ENCODE data around the gene IGFBP6. TPM values are rescaled to one million over a fixed set of nuclear protein-coding genes. Genes with fewer than 3 reads are reported as not detected.

IGFBP6 gene
- total and polyA plus RNA-seq, 9 of the 15 experiments (the other 6 are each of a cell fraction or from before 2014, with no cell fraction given), result 0.15 to 1.4 (median 0.54) TPM

DNA sequence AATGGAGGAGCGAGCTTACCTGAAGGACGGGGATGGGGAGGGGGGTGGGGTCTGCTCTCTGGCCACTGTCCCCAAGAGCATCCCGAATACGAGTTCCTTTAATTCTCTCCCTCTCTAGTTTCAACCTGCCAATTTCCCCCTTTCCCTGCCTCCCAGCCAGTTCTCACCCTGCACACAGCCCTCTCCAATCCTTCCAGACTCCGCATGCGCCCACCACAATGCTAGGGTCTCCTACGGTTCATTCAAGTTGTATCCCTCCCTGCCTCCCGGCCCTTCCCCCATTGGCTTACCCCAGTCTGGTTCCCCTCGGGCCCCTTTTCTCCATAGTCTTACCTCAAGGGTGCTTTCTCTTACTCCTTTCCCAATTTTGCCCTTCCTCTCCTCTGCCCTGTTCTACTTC is 708 bp upstream of the IGFBP6 start:
- Histone ChIP-seq H3K79me2 (ENCODE audit: control insufficient read depth, insufficient read depth, low read length) (no peaks in the 10 kb centered on the region), H3K9me3 (replicated peaks; ENCODE audit: control insufficient read depth, insufficient read depth, low read depth, low read length) (no peaks in the 10 kb centered on the region), H2AFZ (ENCODE audit: low read depth, low read length) (no peak overlapping the region), H3K27me3 (ENCODE audit: control insufficient read depth in 2 of 2, insufficient read depth in 2 of 2, low read length in 2 of 2) (no peaks in the 10 kb centered on the region), H4K20me1 (replicated peaks; ENCODE audit: control insufficient read depth, insufficient read depth, low read length) (no peaks in the 10 kb centered on the region), H3K4me1 (replicated peaks in 1 of 2; ENCODE audit: control insufficient read depth in 2 of 2, insufficient read depth in 2 of 2, low read length in 2 of 2) (peaks cover 31 to 33% of the 10 kb centered on the region in 2 experiments), H3K27ac (ENCODE audit: extremely low read depth, low read depth, low read length) (no peak overlapping the region), H3K4me3 (no peak overlapping the region), H3K9ac (ENCODE audit: insufficient read depth in 1 of 2, low read depth in 2 of 2, low read length in 2 of 2) (no peak overlapping the region), H3K4me2 (ENCODE audit: insufficient read depth, low read length) (no peak overlapping the region), H3K9me1 (ENCODE audit: control insufficient read depth, insufficient read depth, low read length) (peaks cover 6% of the 10 kb centered on the region), H3K36me3 (ENCODE audit: control insufficient read depth, insufficient read depth, low read length) (no peaks in the 10 kb centered on the region)
- no peak for TF ChIP-seq ATF1 (CRISPR knock-in tag; IDR thresholded peaks at IDR 0.05)
- TF ChIP-seq ATF1 (tag; IDR thresholded peaks at IDR 0.05), result no peak
- no peak for TF ChIP-seq FOXK2 (conservative IDR thresholded peaks at IDR 0.05 in 1 of 2, IDR thresholded peaks at IDR 0.05 in 1 of 2; ENCODE audit: low read depth in 2 of 2)
- TF ChIP-seq, protein P1, sequence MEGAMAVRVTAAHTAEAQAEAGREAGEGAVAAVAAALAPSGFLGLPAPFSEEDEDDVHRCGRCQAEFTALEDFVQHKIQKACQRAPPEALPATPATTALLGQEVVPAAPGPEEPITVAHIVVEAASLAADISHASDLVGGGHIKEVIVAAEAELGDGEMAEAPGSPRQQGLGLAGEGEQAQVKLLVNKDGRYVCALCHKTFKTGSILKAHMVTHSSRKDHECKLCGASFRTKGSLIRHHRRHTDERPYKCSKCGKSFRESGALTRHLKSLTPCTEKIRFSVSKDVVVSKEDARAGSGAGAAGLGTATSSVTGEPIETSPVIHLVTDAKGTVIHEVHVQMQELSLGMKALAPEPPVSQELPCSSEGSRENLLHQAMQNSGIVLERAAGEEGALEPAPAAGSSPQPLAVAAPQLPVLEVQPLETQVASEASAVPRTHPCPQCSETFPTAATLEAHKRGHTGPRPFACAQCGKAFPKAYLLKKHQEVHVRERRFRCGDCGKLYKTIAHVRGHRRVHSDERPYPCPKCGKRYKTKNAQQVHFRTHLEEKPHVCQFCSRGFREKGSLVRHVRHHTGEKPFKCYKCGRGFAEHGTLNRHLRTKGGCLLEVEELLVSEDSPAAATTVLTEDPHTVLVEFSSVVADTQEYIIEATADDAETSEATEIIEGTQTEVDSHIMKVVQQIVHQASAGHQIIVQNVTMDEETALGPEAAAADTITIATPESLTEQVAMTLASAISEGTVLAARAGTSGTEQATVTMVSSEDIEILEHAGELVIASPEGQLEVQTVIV (CRISPR knock-in tag; IDR thresholded peaks at IDR 0.05; ENCODE audit: borderline replicate concordance), result no peak
- no peak for TF ChIP-seq HDAC8 (tag; IDR thresholded peaks at IDR 0.05)
- TF ChIP-seq, protein P2, sequence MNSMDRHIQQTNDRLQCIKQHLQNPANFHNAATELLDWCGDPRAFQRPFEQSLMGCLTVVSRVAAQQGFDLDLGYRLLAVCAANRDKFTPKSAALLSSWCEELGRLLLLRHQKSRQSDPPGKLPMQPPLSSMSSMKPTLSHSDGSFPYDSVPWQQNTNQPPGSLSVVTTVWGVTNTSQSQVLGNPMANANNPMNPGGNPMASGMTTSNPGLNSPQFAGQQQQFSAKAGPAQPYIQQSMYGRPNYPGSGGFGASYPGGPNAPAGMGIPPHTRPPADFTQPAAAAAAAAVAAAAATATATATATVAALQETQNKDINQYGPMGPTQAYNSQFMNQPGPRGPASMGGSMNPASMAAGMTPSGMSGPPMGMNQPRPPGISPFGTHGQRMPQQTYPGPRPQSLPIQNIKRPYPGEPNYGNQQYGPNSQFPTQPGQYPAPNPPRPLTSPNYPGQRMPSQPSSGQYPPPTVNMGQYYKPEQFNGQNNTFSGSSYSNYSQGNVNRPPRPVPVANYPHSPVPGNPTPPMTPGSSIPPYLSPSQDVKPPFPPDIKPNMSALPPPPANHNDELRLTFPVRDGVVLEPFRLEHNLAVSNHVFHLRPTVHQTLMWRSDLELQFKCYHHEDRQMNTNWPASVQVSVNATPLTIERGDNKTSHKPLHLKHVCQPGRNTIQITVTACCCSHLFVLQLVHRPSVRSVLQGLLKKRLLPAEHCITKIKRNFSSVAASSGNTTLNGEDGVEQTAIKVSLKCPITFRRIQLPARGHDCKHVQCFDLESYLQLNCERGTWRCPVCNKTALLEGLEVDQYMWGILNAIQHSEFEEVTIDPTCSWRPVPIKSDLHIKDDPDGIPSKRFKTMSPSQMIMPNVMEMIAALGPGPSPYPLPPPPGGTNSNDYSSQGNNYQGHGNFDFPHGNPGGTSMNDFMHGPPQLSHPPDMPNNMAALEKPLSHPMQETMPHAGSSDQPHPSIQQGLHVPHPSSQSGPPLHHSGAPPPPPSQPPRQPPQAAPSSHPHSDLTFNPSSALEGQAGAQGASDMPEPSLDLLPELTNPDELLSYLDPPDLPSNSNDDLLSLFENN (IDR thresholded peaks at IDR 0.05; ENCODE audit: low read depth in 2 of 2, low read length in 2 of 2), result no peak
- no peak for TF ChIP-seq MIER1 (IDR thresholded peaks at IDR 0.05; ENCODE audit: low read depth)
- TF ChIP-seq TBL1XR1 (IDR thresholded peaks at IDR 0.05; ENCODE audit: low read length in 2 of 2), result no peak
- no peak for TF ChIP-seq SRSF7 (optimal IDR thresholded peaks at IDR 0.05; ENCODE audit: low read depth, low read length)
- TF ChIP-seq OTX1 (CRISPR knock-in tag; IDR thresholded peaks at IDR 0.05), result no peak
- no peak for TF ChIP-seq GABPB2 (CRISPR knock-in tag; conservative IDR thresholded peaks at IDR 0.05)
- no peak for TF ChIP-seq WHSC1 (IDR thresholded peaks at IDR 0.05; ENCODE audit: low read length)
- TF ChIP-seq ZFX (CRISPR knock-in tag; IDR thresholded peaks at IDR 0.05), result no peak
- TF ChIP-seq GTF2A2 (tag; IDR thresholded peaks at IDR 0.05), result no peak
- no peak for TF ChIP-seq ZSCAN32 (CRISPR knock-in tag; IDR thresholded peaks at IDR 0.05)
- no peak for TF ChIP-seq KAT7 (CRISPR knock-in tag; IDR thresholded peaks at IDR 0.05; ENCODE audit: borderline replicate concordance)
- intact Hi-C loops (cut with micrococcal nuclease) (no loop called here), in situ Hi-C loops (cut with MboI) (no loop called here)
- ChIA-PET CTCF (ENCODE audit: low intra/inter-chr PET ratio) (no interaction called here), POLR2A (interaction anchor here (0.6 kb wide), 1 partner anchor 223 kb away, joined by 3 read pairs; no protein-coding TSS in a partner anchor)
- BruUV-seq (replicated peaks), result no TSS peak
- WGBS (ENCODE audit: insufficient coverage, low coverage, missing lambda C conversion rate), result 62% methylated on average over 7 of the region's 9 CpGs
- DNase-seq (ENCODE audit: extremely low read depth in 1 of 4, low spot score in 3 of 4) (no peak), ATAC-seq (no peak), FAIRE-seq (no peak)
